Gastrocnemius medialis (tissue), 4 donors: ENCODE results near the gene ARID1B.

Experiments used
- CTCF ChIP-seq, 5 experiments: fragments of 450-650 bp in 3 of 5; fragments of 200-600 bp in 2 of 5; sonication (generic) in 2 of 5; IDR thresholded peaks in 4 of 5; conservative IDR thresholded peaks in 1 of 5; 1 replicate in 4 of 5; 2 replicates in 1 of 5; pipeline ENCODE4 v1.5.1; 2016 to 2019; ENCODE audit warnings: antibody characterized with exemption in 5 of 5, mild to moderate bottlenecking in 3 of 5, moderate library complexity in 3 of 5
- POLR2A ChIP-seq, 2 donors: fragments of 450-650 bp; IDR thresholded peaks; one replicate each; pipeline ENCODE4 v1.6.1; 2017; ENCODE audit warnings: antibody characterized with exemption in 2 of 2, mild to moderate bottlenecking in 2 of 2, moderate library complexity in 2 of 2

- no peak for TF ChIP-seq CTCF (IDR thresholded peaks at IDR 0.05 in 4 of 5, conservative IDR thresholded peaks at IDR 0.05 in 1 of 5)
- no peak for TF ChIP-seq POLR2A (IDR thresholded peaks at IDR 0.05)
Measured at GRCh38 chr6:157193443-157193996, 416.3 kb downstream of the ARID1B start.
